ENCODE measurements around the gene KHDC1L.
"Not testable (repeated sequence)": the region's sequence is repeated elsewhere in the genome, so short reads cannot be mapped to it uniquely, and the experiment has no call there.

Gene KHDC1L

DNA sequence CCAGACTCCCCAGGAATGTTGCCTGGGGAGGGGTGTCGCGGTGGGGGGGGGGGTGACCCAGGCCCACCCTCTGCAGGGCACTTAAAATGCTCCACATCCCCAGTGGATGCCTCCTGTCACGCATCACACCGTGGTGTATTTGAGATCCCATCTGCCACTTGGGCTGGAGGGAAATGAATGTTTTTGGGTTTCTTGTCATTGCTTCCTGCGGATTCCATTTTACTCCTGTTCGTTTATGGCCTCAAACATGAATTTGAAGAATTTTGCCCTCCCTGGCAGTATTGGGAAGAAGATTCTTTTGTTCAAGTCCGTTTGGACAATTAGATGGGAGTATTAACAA, 38.2 kb upstream of the KHDC1L start:
- H3K4me1 ChIP-seq (ENCODE audit: control insufficient read depth, low read length): peaks cover 49% of the 10 kb centered on the region
- H3K36me3 ChIP-seq (ENCODE audit: control insufficient read depth, low read length): peaks cover 28% of the 10 kb centered on the region
- H4K20me1 ChIP-seq (ENCODE audit: control insufficient read depth, insufficient read depth, low read depth, low read length): no peaks in the 10 kb centered on the region
- H3K27me3 ChIP-seq (ENCODE audit: control insufficient read depth, low read length): no peaks in the 10 kb centered on the region
- H3K4me2 ChIP-seq (ENCODE audit: low read length): peak overlapping the region; percentile 88
- peaks cover 7% of the 10 kb centered on the region for H3F3A ChIP-seq (ENCODE audit: control insufficient read depth, insufficient read depth)
- H3K4me3 ChIP-seq (ENCODE audit: low read length): peak overlapping the region; percentile 90
- no peaks in the 10 kb centered on the region for H3K9me2 ChIP-seq (replicated peaks; ENCODE audit: control insufficient read depth, low read length)
- TF ChIP-seq, protein P1, sequence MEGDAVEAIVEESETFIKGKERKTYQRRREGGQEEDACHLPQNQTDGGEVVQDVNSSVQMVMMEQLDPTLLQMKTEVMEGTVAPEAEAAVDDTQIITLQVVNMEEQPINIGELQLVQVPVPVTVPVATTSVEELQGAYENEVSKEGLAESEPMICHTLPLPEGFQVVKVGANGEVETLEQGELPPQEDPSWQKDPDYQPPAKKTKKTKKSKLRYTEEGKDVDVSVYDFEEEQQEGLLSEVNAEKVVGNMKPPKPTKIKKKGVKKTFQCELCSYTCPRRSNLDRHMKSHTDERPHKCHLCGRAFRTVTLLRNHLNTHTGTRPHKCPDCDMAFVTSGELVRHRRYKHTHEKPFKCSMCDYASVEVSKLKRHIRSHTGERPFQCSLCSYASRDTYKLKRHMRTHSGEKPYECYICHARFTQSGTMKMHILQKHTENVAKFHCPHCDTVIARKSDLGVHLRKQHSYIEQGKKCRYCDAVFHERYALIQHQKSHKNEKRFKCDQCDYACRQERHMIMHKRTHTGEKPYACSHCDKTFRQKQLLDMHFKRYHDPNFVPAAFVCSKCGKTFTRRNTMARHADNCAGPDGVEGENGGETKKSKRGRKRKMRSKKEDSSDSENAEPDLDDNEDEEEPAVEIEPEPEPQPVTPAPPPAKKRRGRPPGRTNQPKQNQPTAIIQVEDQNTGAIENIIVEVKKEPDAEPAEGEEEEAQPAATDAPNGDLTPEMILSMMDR (IDR thresholded peaks at IDR 0.05; ENCODE audit: low read depth, low read length, poor library complexity, severe bottlenecking): no peak
- TF ChIP-seq EZH2phosphoT487 (IDR thresholded peaks at IDR 0.05; ENCODE audit: borderline replicate concordance, low read length): no peak
- H3K9me3 ChIP-seq (ENCODE audit: control insufficient read depth, insufficient read depth, low read length): no peaks in the 10 kb centered on the region
- peak overlapping the region; percentile 60 for H3K27ac ChIP-seq (ENCODE audit: low read depth, low read length)
- H3K79me2 ChIP-seq (ENCODE audit: control insufficient read depth, low read length): peaks cover 53% of the 10 kb centered on the region

DNA sequence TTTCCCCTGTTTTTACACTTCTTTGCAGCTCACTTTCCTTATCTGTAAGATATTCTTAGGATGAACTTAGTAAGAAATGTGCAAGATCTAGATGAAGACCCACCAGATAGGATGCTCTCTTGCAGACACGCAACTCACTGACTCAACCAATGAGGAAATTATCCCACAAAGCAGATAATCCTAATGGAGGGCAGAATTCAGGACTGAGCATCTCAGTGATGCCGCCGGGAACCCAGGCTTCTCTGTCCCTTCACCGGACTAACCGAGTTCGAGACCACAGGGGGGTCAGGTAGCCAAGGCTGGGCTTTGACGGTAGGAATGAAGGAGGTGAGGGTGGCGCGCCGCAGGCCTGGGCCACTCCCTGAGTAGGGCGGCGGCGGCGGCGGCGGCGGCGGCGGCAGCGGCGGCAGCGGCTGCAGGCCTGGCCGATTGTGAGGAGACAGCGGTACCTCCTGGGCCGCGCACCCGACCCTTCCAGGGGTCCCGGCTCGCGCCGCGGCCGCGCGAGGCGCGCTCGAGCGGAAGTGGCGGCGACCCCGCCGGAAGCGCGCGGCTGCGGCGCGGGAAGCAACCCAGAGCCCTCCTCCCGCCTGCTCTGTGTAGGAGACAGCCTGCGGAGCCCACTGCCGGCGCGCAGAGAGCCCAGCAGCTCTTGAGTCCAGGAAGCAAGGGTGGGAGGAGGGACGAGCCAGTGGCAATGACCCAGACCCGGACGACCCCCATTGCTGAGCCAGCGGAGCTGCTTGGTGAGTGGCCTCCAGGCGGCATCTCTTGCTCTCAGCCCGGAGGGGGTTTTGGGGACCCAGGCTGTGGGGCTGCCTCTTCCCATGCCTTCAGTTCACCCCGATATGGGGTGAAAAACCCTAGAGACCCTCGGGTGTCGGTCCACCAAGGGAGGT, 37.6 kb upstream of the KHDC1L start, which contains the start of gene KHDC1:
KHDC1 (minus strand) TSS at position 526 of the 899 bp plus-strand sequence. CDS start 20,679 bp downstream, outside the sequence.
- Histone ChIP-seq H3K9me2 (replicated peaks; ENCODE audit: control insufficient read depth, low read length) (no peaks in the 10 kb centered on the region), H3K9me3 (ENCODE audit: control insufficient read depth, insufficient read depth, low read length) (no peaks in the 10 kb centered on the region), H4K20me1 (ENCODE audit: control insufficient read depth, insufficient read depth, low read depth, low read length) (no peaks in the 10 kb centered on the region), H3F3A (ENCODE audit: control insufficient read depth, insufficient read depth) (peaks cover 7% of the 10 kb centered on the region), H3K4me3 (ENCODE audit: low read length) (peak within 1 kb of the TSS; percentile 90), H3K27me3 (ENCODE audit: control insufficient read depth, low read length) (no peaks in the 10 kb centered on the region), H3K36me3 (ENCODE audit: control insufficient read depth, low read length) (peaks cover 24% of the 10 kb centered on the region), H3K79me2 (ENCODE audit: control insufficient read depth, low read length) (peaks cover 53% of the 10 kb centered on the region), H3K4me2 (ENCODE audit: low read length) (peak within 1 kb of the TSS; percentile 88), H3K27ac (ENCODE audit: low read depth, low read length) (peak within 1 kb of the TSS; percentile 60), H3K4me1 (ENCODE audit: control insufficient read depth, low read length) (peaks cover 49% of the 10 kb centered on the region)
- TF ChIP-seq, protein P1 (IDR thresholded peaks at IDR 0.05; ENCODE audit: low read depth, low read length, poor library complexity, severe bottlenecking): no peak
- no peak for TF ChIP-seq EZH2phosphoT487 (IDR thresholded peaks at IDR 0.05; ENCODE audit: borderline replicate concordance, low read length)

DNA sequence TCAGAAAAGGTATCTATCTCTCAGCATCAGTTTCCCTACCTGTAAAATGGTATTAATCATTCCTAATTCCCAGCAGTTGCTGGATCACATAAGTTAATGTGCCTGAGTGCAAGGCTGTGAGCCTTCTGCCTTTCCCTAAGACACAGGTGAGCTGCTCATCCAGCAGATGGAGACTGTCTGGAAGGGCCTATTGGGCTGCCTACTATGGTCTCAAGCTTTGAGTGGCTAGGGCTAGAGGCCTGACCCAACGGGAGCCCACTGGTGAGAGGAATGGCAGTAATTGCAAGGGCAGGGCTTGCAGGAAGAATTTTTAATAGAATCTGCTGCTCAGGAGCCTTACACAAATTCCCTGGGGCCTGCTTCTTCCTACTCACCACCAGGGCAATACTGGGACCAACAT, 33.4 kb upstream of the KHDC1L start:
- TF ChIP-seq, protein P1 (IDR thresholded peaks at IDR 0.05; ENCODE audit: low read depth, low read length, poor library complexity, severe bottlenecking): no peak
- no peak for TF ChIP-seq EZH2phosphoT487 (IDR thresholded peaks at IDR 0.05; ENCODE audit: borderline replicate concordance, low read length)
- Histone ChIP-seq H4K20me1 (ENCODE audit: control insufficient read depth, insufficient read depth, low read depth, low read length) (no peaks in the 10 kb centered on the region), H3K4me3 (ENCODE audit: low read length) (no peak overlapping the region), H3K4me2 (ENCODE audit: low read length) (no peak overlapping the region), H3K36me3 (ENCODE audit: control insufficient read depth, low read length) (no peaks in the 10 kb centered on the region), H3K9me3 (ENCODE audit: control insufficient read depth, insufficient read depth, low read length) (no peaks in the 10 kb centered on the region), H3K27me3 (ENCODE audit: control insufficient read depth, low read length) (no peaks in the 10 kb centered on the region), H3K79me2 (ENCODE audit: control insufficient read depth, low read length) (peaks cover 16% of the 10 kb centered on the region), H3F3A (ENCODE audit: control insufficient read depth, insufficient read depth) (peaks cover 7% of the 10 kb centered on the region), H3K9me2 (replicated peaks; ENCODE audit: control insufficient read depth, low read length) (no peaks in the 10 kb centered on the region), H3K4me1 (ENCODE audit: control insufficient read depth, low read length) (peaks cover 34% of the 10 kb centered on the region), H3K27ac (ENCODE audit: low read depth, low read length) (no peak overlapping the region)

DNA sequence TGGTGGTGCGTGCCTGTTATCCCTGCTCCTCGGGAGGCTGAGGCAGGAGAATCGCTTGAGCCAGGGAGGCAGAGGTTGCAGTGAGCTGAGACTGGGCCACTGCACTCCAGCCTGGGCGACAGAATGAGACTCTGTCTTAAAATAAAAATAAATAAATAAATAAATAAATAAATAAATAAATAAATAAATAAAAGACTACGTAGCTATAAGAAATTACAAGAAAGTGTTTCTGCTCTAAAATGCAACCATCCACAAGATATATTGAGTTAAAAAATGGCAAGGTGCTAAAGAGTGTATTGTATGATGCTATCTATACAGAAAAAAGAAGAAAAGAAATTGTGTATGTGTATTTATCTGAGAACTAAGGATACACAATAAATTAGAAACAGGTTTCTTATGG, 29.0 kb upstream of the KHDC1L start:
- not testable (repeated sequence) for H3K4me1 ChIP-seq (ENCODE audit: control insufficient read depth, low read length); H4K20me1 ChIP-seq (ENCODE audit: control insufficient read depth, insufficient read depth, low read depth, low read length); H3K79me2 ChIP-seq (ENCODE audit: control insufficient read depth, low read length); H3K9me3 ChIP-seq (ENCODE audit: control insufficient read depth, insufficient read depth, low read length); H3K36me3 ChIP-seq (ENCODE audit: control insufficient read depth, low read length); H3K27me3 ChIP-seq (ENCODE audit: control insufficient read depth, low read length); H3K4me2 ChIP-seq (ENCODE audit: low read length); H3K4me3 ChIP-seq (ENCODE audit: low read length); H3K27ac ChIP-seq (ENCODE audit: low read depth, low read length); H3K9me2 ChIP-seq (replicated peaks; ENCODE audit: control insufficient read depth, low read length); H3F3A ChIP-seq (ENCODE audit: control insufficient read depth, insufficient read depth)

All from DOHH2 (cell line).